Stimulated activated naive CD4-positive, alpha-beta T cell (primary cell): ENCODE results near the gene TPSG1.
"Not testable (repeated sequence)": the region's sequence is repeated elsewhere in the genome, so short reads cannot be mapped to it uniquely, and the experiment has no call there.

Source experiments
- DNase-seq, 6 experiments: peaks; one replicate each; lab custom pipeline; 2025; lab: John Stamatoyannopoulos, UW

Gene TPSG1

GRCh38 chr16:1225051-1225451 lies at the start of gene TPSG1:
TPSG1 (minus strand) TSS chr16:1225268; CDS start chr16:1225252, 16 bp downstream.
- no peak for DNase-seq

- DNase-seq: no peak
Observed at GRCh38 chr16:1274767-1275166, 49.7 kb upstream of the TPSG1 start.

- no peak for DNase-seq
Observed at GRCh38 chr16:1273816-1274215, 48.7 kb upstream of the TPSG1 start.

- DNase-seq: no peak
Observed at GRCh38 chr16:1272453-1273198, 47.6 kb upstream of the TPSG1 start.

GRCh38 chr16:1271724-1272413 lies 46.8 kb upstream of the TPSG1 start:
- not testable (repeated sequence) for DNase-seq

- DNase-seq: no peak
Observed at GRCh38 chr16:1271380-1271723, 46.3 kb upstream of the TPSG1 start.

GRCh38 chr16:1269418-1269817 lies 44.4 kb upstream of the TPSG1 start:
- DNase-seq: not testable (repeated sequence)

- no peak for DNase-seq
Observed at GRCh38 chr16:1265826-1266225, 40.8 kb upstream of the TPSG1 start.

- no peak for DNase-seq
Observed at GRCh38 chr16:1265090-1265630, 40.1 kb upstream of the TPSG1 start.

- no peak for DNase-seq
Observed at GRCh38 chr16:1264345-1265089, 39.4 kb upstream of the TPSG1 start.

- DNase-seq: no peak
Observed at GRCh38 chr16:1263591-1264344, 38.7 kb upstream of the TPSG1 start.

- no peak for DNase-seq
Observed at GRCh38 chr16:1262846-1263221, 37.8 kb upstream of the TPSG1 start.

GRCh38 chr16:1262210-1262845 lies 37.3 kb upstream of the TPSG1 start:
- DNase-seq: no peak

GRCh38 chr16:1261131-1261892 lies 36.2 kb upstream of the TPSG1 start:
- DNase-seq: no peak

- no peak for DNase-seq
Observed at GRCh38 chr16:1260101-1260680, 35.1 kb upstream of the TPSG1 start.

- no peak for DNase-seq
Observed at GRCh38 chr16:1259760-1260068, 34.6 kb upstream of the TPSG1 start.

GRCh38 chr16:1258906-1259759 lies 34.1 kb upstream of the TPSG1 start:
- no peak for DNase-seq

- no peak for DNase-seq
Observed at GRCh38 chr16:1258225-1258600, 33.1 kb upstream of the TPSG1 start.

- no peak for DNase-seq
Observed at GRCh38 chr16:1257561-1258224, 32.6 kb upstream of the TPSG1 start.
